ENCODE data around the gene GPR55. TPM values are rescaled to one million over a fixed set of nuclear protein-coding genes. Genes with fewer than 3 reads are reported as not detected.

GPR55 gene
- total and polyA plus RNA-seq, 2 of the 8 experiments (the other 6 are each of a cell fraction or from before 2014, with no cell fraction given) = not detected

- TF ChIP-seq YY1 (IDR thresholded peaks at IDR 0.05; ENCODE audit: low read depth, low read length) (no peak), NRF1 (IDR thresholded peaks at IDR 0.05; ENCODE audit: low read depth, low read length) (no peak), SAP30 (IDR thresholded peaks at IDR 0.05; ENCODE audit: insufficient read depth, insufficient replicate concordance, low read length) (no peak), CBX8 (IDR thresholded peaks at IDR 0.05; ENCODE audit: borderline replicate concordance, low read depth, low read length) (no peak), TAF7 (optimal IDR thresholded peaks at IDR 0.05; ENCODE audit: borderline replicate concordance, low read depth, low read length) (no peak), MAX (IDR thresholded peaks at IDR 0.05) (no peak), HDAC6 (IDR thresholded peaks at IDR 0.05; ENCODE audit: low read depth, low read length) (no peak)
- TF ChIP-seq, protein P1, sequence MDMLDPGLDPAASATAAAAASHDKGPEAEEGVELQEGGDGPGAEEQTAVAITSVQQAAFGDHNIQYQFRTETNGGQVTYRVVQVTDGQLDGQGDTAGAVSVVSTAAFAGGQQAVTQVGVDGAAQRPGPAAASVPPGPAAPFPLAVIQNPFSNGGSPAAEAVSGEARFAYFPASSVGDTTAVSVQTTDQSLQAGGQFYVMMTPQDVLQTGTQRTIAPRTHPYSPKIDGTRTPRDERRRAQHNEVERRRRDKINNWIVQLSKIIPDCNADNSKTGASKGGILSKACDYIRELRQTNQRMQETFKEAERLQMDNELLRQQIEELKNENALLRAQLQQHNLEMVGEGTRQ (IDR thresholded peaks at IDR 0.05; ENCODE audit: low read length) = no peak
Measured at GRCh38 chr2:230868947-230869913, 55.8 kb downstream of the GPR55 start (continued).

Data from H1 (cell line).